Activated CD4-positive, alpha-beta T cell treated with anti-CD3 and anti-CD28 coated beads, Interleukin-2, amount 50 U/mL, for 24 hours (primary cell): ENCODE results near the gene POLR2A.
"Not testable (repeated sequence)": the region's sequence is repeated elsewhere in the genome, so short reads cannot be mapped to it uniquely, and the experiment has no call there.

ENCODE experiments used
- DNase-seq, 2 donors: peaks; one replicate each; pipeline ENCODE4 v3.0.0-alpha.2; 2020; ENCODE audit warnings: low read depth in 1 of 2, low spot score in 1 of 2

POLR2A gene

GRCh38 chr17:7460850-7461660, 23.1 kb upstream of the POLR2A start:
- no peak for DNase-seq

- no peak for DNase-seq
Observed at GRCh38 chr17:7462474-7463371, 21.4 kb upstream of the POLR2A start.

- DNase-seq = no peak
Observed at GRCh38 chr17:7463372-7463846, 20.8 kb upstream of the POLR2A start.

GRCh38 chr17:7464081-7464480, 20.1 kb upstream of the POLR2A start:
- DNase-seq = no peak

- DNase-seq = no peak
Observed at GRCh38 chr17:7465597-7466275, 18.4 kb upstream of the POLR2A start.

GRCh38 chr17:7466318-7466638, 17.9 kb upstream of the POLR2A start:
- DNase-seq = no peak

- DNase-seq = no peak
Observed at GRCh38 chr17:7466639-7467341, 17.4 kb upstream of the POLR2A start.

GRCh38 chr17:7467498-7467897, 16.7 kb upstream of the POLR2A start:
- no peak for DNase-seq

- no peak for DNase-seq
Observed at GRCh38 chr17:7468290-7468689, 15.9 kb upstream of the POLR2A start.

- DNase-seq = no peak
Observed at GRCh38 chr17:7468804-7469389, 15.3 kb upstream of the POLR2A start.

- not testable (repeated sequence) for DNase-seq
Observed at GRCh38 chr17:7469843-7470242, 14.3 kb upstream of the POLR2A start.

- not testable (repeated sequence) for DNase-seq
Observed at GRCh38 chr17:7470457-7470973, 13.7 kb upstream of the POLR2A start.

GRCh38 chr17:7471729-7472128, 12.4 kb upstream of the POLR2A start:
- DNase-seq = no peak

- DNase-seq = not testable (repeated sequence)
Observed at GRCh38 chr17:7474767-7475166, 9.4 kb upstream of the POLR2A start.

GRCh38 chr17:7475764-7476422, 8.3 kb upstream of the POLR2A start:
- no peak for DNase-seq

- DNase-seq = no peak
Observed at GRCh38 chr17:7476494-7476893, 7.7 kb upstream of the POLR2A start.

- DNase-seq = no peak
Observed at GRCh38 chr17:7476951-7477350, 7.2 kb upstream of the POLR2A start.

GRCh38 chr17:7477392-7478275, 6.5 kb upstream of the POLR2A start:
- no peak for DNase-seq
